HepG2 (cell line): ENCODE results near the gene RRAS. TPM values are rescaled to one million over a fixed set of nuclear protein-coding genes. Genes with fewer than 3 reads are reported as not detected.
A peak's percentile ranks its signal among the peaks of the same experiment; 100 is the strongest.

ENCODE experiments used
- ATF1 ChIP-seq: IDR thresholded peaks from 2 replicates; pipeline ENCODE4 v1.6.1; 2016; ENCODE audit warnings: mild to moderate bottlenecking, control low read depth
- BCL6 ChIP-seq: IDR thresholded peaks from 2 replicates; pipeline ENCODE4 v1.6.1; 2016; ENCODE audit warnings: missing genetic modification reagents, missing compliant biosample characterization
- CBX1 ChIP-seq: IDR thresholded peaks from one replicate; pipeline ENCODE4 v1.6.1; 2016; ENCODE audit warnings: antibody characterized with exemption, low read depth
- CSRNP1 ChIP-seq: sonication (generic); formaldehyde crosslinking; IDR thresholded peaks from 2 replicates; pipeline ENCODE4 v1.8.1; 2023; ENCODE audit warnings: mild to moderate bottlenecking, missing genetic modification reagents
- GLI4 ChIP-seq: sonication (generic); formaldehyde crosslinking; IDR thresholded peaks from 2 replicates; pipeline ENCODE4 v1.5.1; 2020; ENCODE audit warnings: missing genetic modification reagents, mild to moderate bottlenecking, moderate library complexity, borderline replicate concordance
- HNRNPL ChIP-seq: fragments of 200-400 bp; formaldehyde crosslinking; IDR thresholded peaks from 2 replicates; pipeline ENCODE4 v1.6.1; 2017; ENCODE audit warnings: mild to moderate bottlenecking, low read depth, low read length
- JUNB ChIP-seq: sonication (generic); formaldehyde crosslinking; IDR thresholded peaks from 2 replicates; pipeline ENCODE4 v1.8.0; 2022; ENCODE audit warnings: missing genetic modification reagents, mild to moderate bottlenecking, borderline replicate concordance
- MAFF ChIP-seq: IDR thresholded peaks from 2 replicates; pipeline ENCODE4 v1.6.1; 2011; ENCODE audit warnings: low read depth, low read length, improper control_type of control experiment
- NCOR1 ChIP-seq: fragments of 200-600 bp; sonication (generic); IDR thresholded peaks from 2 replicates; pipeline ENCODE4 v1.7.0; 2017; ENCODE audit warnings: antibody characterized with exemption, low read length, borderline replicate concordance
- PITX1 ChIP-seq: sonication (generic); formaldehyde crosslinking; IDR thresholded peaks from 2 replicates; pipeline ENCODE4 v1.5.1; 2020; ENCODE audit warnings: mild to moderate bottlenecking, missing genetic modification reagents
- RARA ChIP-seq: IDR thresholded peaks from 2 replicates; pipeline ENCODE4 v1.6.1; 2016; ENCODE audit warnings: missing genetic modification reagents, missing compliant biosample characterization
- SPEN ChIP-seq: sonication (generic); formaldehyde crosslinking; IDR thresholded peaks from 2 replicates; pipeline ENCODE4 v1.5.1; 2020; ENCODE audit warnings: low read depth, mild to moderate bottlenecking, missing genetic modification reagents
- TAF15 ChIP-seq: fragments of 200-400 bp; formaldehyde crosslinking; IDR thresholded peaks from one replicate; pipeline ENCODE4 v1.6.1; 2018; ENCODE audit warnings: mild to moderate bottlenecking, low read depth, low read length; ENCODE audit not compliant: poor library complexity, severe bottlenecking
- TBX3 ChIP-seq: fragments of 450-650 bp; IDR thresholded peaks from 2 replicates; pipeline ENCODE4 v1.6.1; 2017; ENCODE audit warnings: antibody characterized with exemption, mild to moderate bottlenecking, inconsistent platforms, borderline replicate concordance
- ZBTB46 ChIP-seq: sonication (generic); formaldehyde crosslinking; IDR thresholded peaks from 2 replicates; pipeline ENCODE4 v1.4.0; 2020; ENCODE audit warnings: mild to moderate bottlenecking, missing genetic modification reagents, borderline replicate concordance
- ZFP36 ChIP-seq: fragments of 150-350 bp; IDR thresholded peaks from 2 replicates; pipeline ENCODE4 v1.6.1; 2018; ENCODE audit warnings: borderline replicate concordance, low read length, low read depth; ENCODE audit not compliant: partially characterized antibody
- ZNF292 ChIP-seq: sonication (generic); formaldehyde crosslinking; IDR thresholded peaks from 2 replicates; pipeline ENCODE4 v1.8.1; 2022; ENCODE audit warnings: mild to moderate bottlenecking, low read depth, missing genetic modification reagents, borderline replicate concordance
- ZNF746 ChIP-seq: sonication (generic); formaldehyde crosslinking; IDR thresholded peaks from 2 replicates; pipeline ENCODE4 v1.8.0; 2022; ENCODE audit warnings: mild to moderate bottlenecking, missing genetic modification reagents
- ZNF891 ChIP-seq: sonication (generic); formaldehyde crosslinking; IDR thresholded peaks from 2 replicates; pipeline ENCODE4 v1.5.0; 2020; ENCODE audit warnings: mild to moderate bottlenecking, missing genetic modification reagents
- polyA plus RNA-seq, 8 experiments: library from polyadenylated mRNA; depleted of rRNA in 3 of 8; stranded (reverse) in 7 of 8; unstranded in 1 of 8; fragments of >200 nt; fragmentation: Illumina TruSeq in 4 of 8; extraction: Trizol in 4 of 8; gene quantifications; 2 replicates each; pipeline versions ENCODE4 v1.2.1 to v1.2.3, GENCODE V29; 2011 to 2016; ENCODE audit warnings: low read depth in 4 of 8, missing spikeins in 1 of 8, mixed read lengths in 1 of 8; ENCODE audit not compliant: insufficient read depth in 1 of 8
- total RNA-seq, 5 experiments: library from RNA; depleted of rRNA; stranded (reverse); fragments of >200 nt; fragmentation: Illumina TruSeq; extraction: Trizol; gene quantifications; 2 replicates each; pipeline ENCODE4 v1.2.3, GENCODE V29; 2016; ENCODE audit warnings: low read depth in 1 of 5
- TF ChIP-seq, protein P1 (sequence below), 2 experiments: IDR thresholded peaks; 2 replicates each; pipeline ENCODE4 v1.6.1; 2011 to 2012; ENCODE audit warnings: low read length in 2 of 2, borderline replicate concordance in 1 of 2, low read depth in 1 of 2, mild to moderate bottlenecking in 1 of 2, moderate library complexity in 1 of 2
- TF ChIP-seq, protein P2 (sequence below): IDR thresholded peaks from 2 replicates; pipeline ENCODE4 v1.6.1; 2018; ENCODE audit warnings: missing genetic modification reagents

Gene RRAS
- total and polyA plus RNA-seq, 2 of the 13 experiments (the other 11 are each of a cell fraction or from before 2014, with no cell fraction given), result 1.5 to 12.0 TPM

DNA sequence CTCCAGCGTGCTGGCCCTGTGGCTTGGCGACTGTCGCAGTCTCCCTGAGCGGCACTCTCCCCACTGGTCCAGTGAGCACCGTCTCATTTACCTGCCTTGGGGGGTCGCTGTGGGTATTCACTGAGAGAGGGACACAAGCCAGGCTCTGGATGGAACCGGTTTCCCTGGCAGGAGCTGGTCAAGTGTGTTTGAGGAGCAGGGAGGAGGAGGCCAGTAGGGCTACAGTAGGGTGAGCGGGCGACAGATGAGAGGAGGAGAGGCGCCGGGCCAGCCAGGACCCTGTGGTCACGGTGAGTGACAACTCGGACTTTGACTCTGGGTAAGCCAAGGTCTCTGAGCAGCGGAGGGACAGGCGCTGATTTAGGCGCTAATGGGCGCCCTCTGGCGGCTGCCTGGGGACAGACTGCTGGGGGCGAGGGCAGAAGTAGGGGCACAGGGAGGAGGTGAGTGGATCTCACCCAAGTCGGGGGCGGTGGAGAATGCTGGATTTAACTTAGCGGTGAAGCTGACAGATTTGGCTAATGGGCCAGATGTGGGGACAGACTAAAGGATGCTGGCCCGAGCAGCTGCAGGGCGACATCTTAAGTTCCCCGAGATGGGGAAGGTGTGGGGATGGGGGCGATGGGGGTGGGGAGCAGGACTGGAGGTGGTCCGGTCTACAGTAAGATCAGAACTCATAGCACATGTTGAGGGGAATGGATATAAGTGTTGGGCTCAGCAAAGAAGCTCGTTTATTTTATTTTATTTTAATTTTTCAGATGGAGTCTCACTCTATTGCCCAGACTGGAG is 32.4 kb upstream of the RRAS start (continued):
- TF ChIP-seq BCL6 (CRISPR knock-in tag), result 0 out of 2 replicates have a peak, but pooled peaks have one; percentile 15
- TF ChIP-seq HNRNPL, result peak; percentile 70; the same call in 1 of the 2 replicates
- TF ChIP-seq, protein P1, sequence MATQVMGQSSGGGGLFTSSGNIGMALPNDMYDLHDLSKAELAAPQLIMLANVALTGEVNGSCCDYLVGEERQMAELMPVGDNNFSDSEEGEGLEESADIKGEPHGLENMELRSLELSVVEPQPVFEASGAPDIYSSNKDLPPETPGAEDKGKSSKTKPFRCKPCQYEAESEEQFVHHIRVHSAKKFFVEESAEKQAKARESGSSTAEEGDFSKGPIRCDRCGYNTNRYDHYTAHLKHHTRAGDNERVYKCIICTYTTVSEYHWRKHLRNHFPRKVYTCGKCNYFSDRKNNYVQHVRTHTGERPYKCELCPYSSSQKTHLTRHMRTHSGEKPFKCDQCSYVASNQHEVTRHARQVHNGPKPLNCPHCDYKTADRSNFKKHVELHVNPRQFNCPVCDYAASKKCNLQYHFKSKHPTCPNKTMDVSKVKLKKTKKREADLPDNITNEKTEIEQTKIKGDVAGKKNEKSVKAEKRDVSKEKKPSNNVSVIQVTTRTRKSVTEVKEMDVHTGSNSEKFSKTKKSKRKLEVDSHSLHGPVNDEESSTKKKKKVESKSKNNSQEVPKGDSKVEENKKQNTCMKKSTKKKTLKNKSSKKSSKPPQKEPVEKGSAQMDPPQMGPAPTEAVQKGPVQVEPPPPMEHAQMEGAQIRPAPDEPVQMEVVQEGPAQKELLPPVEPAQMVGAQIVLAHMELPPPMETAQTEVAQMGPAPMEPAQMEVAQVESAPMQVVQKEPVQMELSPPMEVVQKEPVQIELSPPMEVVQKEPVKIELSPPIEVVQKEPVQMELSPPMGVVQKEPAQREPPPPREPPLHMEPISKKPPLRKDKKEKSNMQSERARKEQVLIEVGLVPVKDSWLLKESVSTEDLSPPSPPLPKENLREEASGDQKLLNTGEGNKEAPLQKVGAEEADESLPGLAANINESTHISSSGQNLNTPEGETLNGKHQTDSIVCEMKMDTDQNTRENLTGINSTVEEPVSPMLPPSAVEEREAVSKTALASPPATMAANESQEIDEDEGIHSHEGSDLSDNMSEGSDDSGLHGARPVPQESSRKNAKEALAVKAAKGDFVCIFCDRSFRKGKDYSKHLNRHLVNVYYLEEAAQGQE (IDR thresholded peaks at IDR 0.05; ENCODE audit: borderline replicate concordance in 1 of 2, low read depth in 1 of 2, low read length in 2 of 2), result no peak
- no peak for TF ChIP-seq JUNB
- TF ChIP-seq ZNF746 (CRISPR knock-in tag), result no peak
- TF ChIP-seq RARA, result 0 out of 2 replicates have a peak, but pooled peaks have one; percentile 21
- no peak for TF ChIP-seq ATF1 (CRISPR knock-in tag)
- peak; percentile 74; the same call in 1 of the 2 replicates for TF ChIP-seq NCOR1
- TF ChIP-seq ZNF292 (CRISPR knock-in tag), result no peak
- TF ChIP-seq MAFF, result no peak
- TF ChIP-seq ZBTB46 (CRISPR knock-in tag), result no peak
- TF ChIP-seq PITX1 (CRISPR knock-in tag), result peak; percentile 63; the same call in 1 of the 2 replicates
- no peak for TF ChIP-seq TAF15
- peak; percentile 62; the same call in 1 of the 2 replicates for TF ChIP-seq SPEN
- TF ChIP-seq ZFP36, result no peak
- no peak for TF ChIP-seq ZNF891
- TF ChIP-seq TBX3, result no peak
- TF ChIP-seq CBX1, result no peak
- TF ChIP-seq CSRNP1 (CRISPR knock-in tag), result no peak
- no peak for TF ChIP-seq GLI4 (CRISPR knock-in tag)
- TF ChIP-seq, protein P2, sequence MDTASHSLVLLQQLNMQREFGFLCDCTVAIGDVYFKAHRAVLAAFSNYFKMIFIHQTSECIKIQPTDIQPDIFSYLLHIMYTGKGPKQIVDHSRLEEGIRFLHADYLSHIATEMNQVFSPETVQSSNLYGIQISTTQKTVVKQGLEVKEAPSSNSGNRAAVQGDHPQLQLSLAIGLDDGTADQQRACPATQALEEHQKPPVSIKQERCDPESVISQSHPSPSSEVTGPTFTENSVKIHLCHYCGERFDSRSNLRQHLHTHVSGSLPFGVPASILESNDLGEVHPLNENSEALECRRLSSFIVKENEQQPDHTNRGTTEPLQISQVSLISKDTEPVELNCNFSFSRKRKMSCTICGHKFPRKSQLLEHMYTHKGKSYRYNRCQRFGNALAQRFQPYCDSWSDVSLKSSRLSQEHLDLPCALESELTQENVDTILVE (CRISPR knock-in tag), result peak; percentile 63; the same call in 1 of the 2 replicates
